Measurements from ENCODE around the gene LHX2.

The LHX2 gene

GRCh38 chr9:124074746-124075145 is 63.2 kb downstream of the LHX2 start:
- no peak for DNase-seq (ENCODE audit: low read depth)
- H3K4me3 ChIP-seq (ENCODE audit: low read length): no peak overlapping the region
- TF ChIP-seq CTCF (conservative IDR thresholded peaks at IDR 0.05; ENCODE audit: low read length): no peak

- no peak for TF ChIP-seq CTCF (conservative IDR thresholded peaks at IDR 0.05; ENCODE audit: low read length)
- H3K4me3 ChIP-seq (ENCODE audit: low read length): no peak overlapping the region
- no peak for DNase-seq (ENCODE audit: low read depth)
Measured at GRCh38 chr9:124075761-124076160, 64.2 kb downstream of the LHX2 start.

- H3K4me3 ChIP-seq (ENCODE audit: low read length): no peak overlapping the region
- no peak for TF ChIP-seq CTCF (conservative IDR thresholded peaks at IDR 0.05; ENCODE audit: low read length)
- DNase-seq (ENCODE audit: low read depth): peak; percentile 33
Measured at GRCh38 chr9:124077915-124078572, 66.5 kb downstream of the LHX2 start.

- DNase-seq (ENCODE audit: low read depth): peak; percentile 89
- no peak for TF ChIP-seq CTCF (conservative IDR thresholded peaks at IDR 0.05; ENCODE audit: low read length)
- H3K4me3 ChIP-seq (ENCODE audit: low read length): no peak overlapping the region
Measured at GRCh38 chr9:124078641-124079040, 67.1 kb downstream of the LHX2 start.

- DNase-seq (ENCODE audit: low read depth): peak; percentile 88
- no peak overlapping the region for H3K4me3 ChIP-seq (ENCODE audit: low read length)
- TF ChIP-seq CTCF (conservative IDR thresholded peaks at IDR 0.05; ENCODE audit: low read length): no peak
Measured at GRCh38 chr9:124079176-124079925, 67.8 kb downstream of the LHX2 start.

GRCh38 chr9:124082622-124083021 is 71.1 kb downstream of the LHX2 start:
- TF ChIP-seq CTCF (conservative IDR thresholded peaks at IDR 0.05; ENCODE audit: low read length): no peak
- no peak overlapping the region for H3K4me3 ChIP-seq (ENCODE audit: low read length)
- DNase-seq (ENCODE audit: low read depth): no peak
